A549 (cell line): ENCODE measurements around the gene GBE1. TPM values are rescaled to one million over a fixed set of nuclear protein-coding genes. Genes with fewer than 3 reads are reported as not detected.

Experiments
- ATAC-seq, 2 experiments: fragments of 200-7000 bp in 1 of 2; fragments of >200 bp in 1 of 2; cut with Nextera tagmentation in 1 of 2; cut with Tn5 transposase in 1 of 2; 3 replicates each; pipeline versions ENCODE4 v1.8.0 to v1.9.1; 2018 to 2020; ENCODE audit warnings: mild to moderate bottlenecking in 1 of 2, moderate library complexity in 1 of 2
- CTCF ChIA-PET: fragments of 300-600 bp; sonication (Branson Sonifier 250); formaldehyde crosslinking; extraction: SDS; loops from one replicate; lab custom pipeline; 2021; ENCODE audit warnings: antibody characterized with exemption, inconsistent platforms; lab: Yijun Ruan, JAX
- POLR2A ChIA-PET: fragments of 350-600 bp; formaldehyde crosslinking; extraction: SDS; loops from one replicate; lab custom pipeline; 2021; ENCODE audit warnings: antibody characterized with exemption, inconsistent platforms; lab: Yijun Ruan, JAX
- DNase-seq, 2 experiments: peaks; one replicate each; pipeline versions ENCODE4 v3.0.0 to v3.0.0-alpha.2; 2011 to 2016; ENCODE audit warnings: low read depth in 1 of 2, low spot score in 1 of 2
- FAIRE-seq: peaks from 2 replicates; lab custom pipeline; 2011; peaks lifted over from hg19 to GRCh38; lab: Jason Lieb, UNC
- H3K27ac ChIP-seq, 2 experiments: fragments of >200 bp; sonication (Bioruptor Twin); formaldehyde crosslinking; 3 replicates each; pipeline ENCODE4 v1.5.1; 2016 to 2017
- H3K4me1 ChIP-seq: fragments of >200 bp; sonication (Bioruptor Twin); formaldehyde crosslinking; 3 replicates; pipeline ENCODE4 v1.6.1; 2016
- H3K4me2 ChIP-seq: fragments of >200 bp; sonication (Bioruptor Twin); formaldehyde crosslinking; 3 replicates; pipeline ENCODE4 v1.6.1; 2016
- H3K4me3 ChIP-seq: fragments of >200 bp; sonication (Bioruptor Twin); formaldehyde crosslinking; 3 replicates; pipeline ENCODE4 v1.5.1; 2016
- H3K9me3 ChIP-seq: fragments of >200 bp; sonication (Bioruptor Twin); formaldehyde crosslinking; 3 replicates; pipeline ENCODE4 v1.6.1; 2016
- BCL3 ChIP-seq: fragments of >200 bp; sonication (Bioruptor Twin); formaldehyde crosslinking; IDR thresholded peaks from 3 replicates; pipeline ENCODE4 v1.6.1; 2016
- CEBPB ChIP-seq, 2 experiments: fragments of >200 bp in 1 of 2; sonication (Bioruptor Twin) in 1 of 2; formaldehyde crosslinking in 1 of 2; IDR thresholded peaks; 2 replicates each; pipeline ENCODE4 v1.6.1; 2012 to 2016
- CHD2 ChIP-seq: fragments of 150-350 bp; IDR thresholded peaks from 2 replicates; pipeline ENCODE4 v1.6.1; 2014; ENCODE audit warnings: low read length; ENCODE audit not compliant: partially characterized antibody
- ELK1 ChIP-seq: fragments of 150-350 bp; IDR thresholded peaks from 2 replicates; pipeline ENCODE4 v1.6.1; 2014; ENCODE audit warnings: low read depth, mild to moderate bottlenecking, low read length
- EP300 ChIP-seq, 2 experiments: fragments of >200 bp; sonication (Bioruptor Twin); formaldehyde crosslinking; IDR thresholded peaks; 2 replicates in 1 of 2; 3 replicates in 1 of 2; pipeline ENCODE4 v1.6.1; 2016 to 2017
- FOSB ChIP-seq: fragments of 250-450 bp; sonication (Bioruptor Pico); IDR thresholded peaks from 2 replicates; pipeline ENCODE4 v1.5.0; 2020; ENCODE audit warnings: mild to moderate bottlenecking, moderate library complexity
- FOSL2 ChIP-seq, 2 experiments: fragments of 450-650 bp in 1 of 2; fragments of >200 bp in 1 of 2; sonication (Bioruptor Twin) in 1 of 2; formaldehyde crosslinking; IDR thresholded peaks; 2 replicates each; pipeline versions ENCODE4 v1.5.0 to v1.6.1; 2016 to 2020; ENCODE audit warnings: mild to moderate bottlenecking in 1 of 2, moderate library complexity in 1 of 2
- GATA3 ChIP-seq: IDR thresholded peaks from 2 replicates; pipeline ENCODE4 v1.6.1; 2012; ENCODE audit warnings: borderline replicate concordance
- HDAC2 ChIP-seq: fragments of 200-600 bp; sonication (generic); IDR thresholded peaks from 2 replicates; pipeline ENCODE4 v1.6.1; 2016
- HOXA7 ChIP-seq: fragments of 250-450 bp; sonication (Bioruptor Pico); IDR thresholded peaks from 2 replicates; pipeline ENCODE4 v1.5.0; 2020; ENCODE audit warnings: mild to moderate bottlenecking, moderate library complexity
- HOXB5 ChIP-seq: fragments of 250-450 bp; sonication (Bioruptor Pico); IDR thresholded peaks from 2 replicates; pipeline ENCODE4 v1.5.0; 2020; ENCODE audit warnings: mild to moderate bottlenecking, moderate library complexity
- JUN ChIP-seq, 2 experiments: fragments of >200 bp; sonication (Bioruptor Twin); formaldehyde crosslinking; IDR thresholded peaks; 2 replicates in 1 of 2; 3 replicates in 1 of 2; pipeline ENCODE4 v1.6.1; 2016 to 2017
- MAZ ChIP-seq: fragments of 150-350 bp; IDR thresholded peaks from 2 replicates; pipeline ENCODE4 v1.6.1; 2014; ENCODE audit warnings: antibody characterized with exemption, low read depth, low read length, borderline replicate concordance
- MYC ChIP-seq: IDR thresholded peaks from 2 replicates; pipeline ENCODE4 v1.6.1; 2012; ENCODE audit warnings: mild to moderate bottlenecking, inconsistent platforms, low read length, improper control_type of control experiment, borderline replicate concordance
- NPAS2 ChIP-seq: fragments of 250-450 bp; sonication (Bioruptor Pico); IDR thresholded peaks from 2 replicates; pipeline ENCODE4 v1.8.0; 2022; ENCODE audit warnings: mild to moderate bottlenecking, moderate library complexity, borderline replicate concordance
- NR3C1 ChIP-seq: fragments of >200 bp; sonication (Bioruptor Twin); formaldehyde crosslinking; IDR thresholded peaks from 3 replicates; pipeline ENCODE4 v1.6.1; 2017
- POLR2A ChIP-seq: IDR thresholded peaks from 2 replicates; pipeline ENCODE4 v1.6.1; 2012; ENCODE audit warnings: mild to moderate bottlenecking, low read length
- RAD21 ChIP-seq, 2 experiments: fragments of >200 bp in 1 of 2; sonication (Bioruptor Twin) in 1 of 2; formaldehyde crosslinking in 1 of 2; IDR thresholded peaks in 1 of 2; conservative IDR thresholded peaks in 1 of 2; 2 replicates in 1 of 2; 3 replicates in 1 of 2; pipeline ENCODE4 v1.6.1; 2012 to 2018; ENCODE audit warnings: inconsistent platforms in 1 of 2
- RNF2 ChIP-seq: fragments of 200-600 bp; sonication (generic); IDR thresholded peaks from 2 replicates; pipeline ENCODE4 v1.6.1; 2016; ENCODE audit warnings: low read depth, mild to moderate bottlenecking, antibody characterized with exemption, moderate library complexity, borderline replicate concordance
- ZFP36 ChIP-seq: fragments of 450-650 bp; IDR thresholded peaks from 2 replicates; pipeline ENCODE4 v1.6.1; 2014; ENCODE audit warnings: borderline replicate concordance; ENCODE audit not compliant: partially characterized antibody
- ZSCAN20 ChIP-seq: fragments of 250-450 bp; sonication (Bioruptor Pico); IDR thresholded peaks from 2 replicates; pipeline ENCODE4 v1.8.0; 2022; ENCODE audit warnings: mild to moderate bottlenecking, moderate library complexity
- WGBS: methylation state at CpG from one replicate; pipeline ENCODE4 v1.1.6; 2017; ENCODE audit errors: missing lambda C conversion rate; 5-methylcytosine and 5-hydroxymethylcytosine counted together
- polyA plus RNA-seq, 4 experiments: library from polyadenylated mRNA; depleted of rRNA in 3 of 4; stranded (reverse); fragments of >200 nt; fragmentation: RNase III in 1 of 4; extraction: RNeasy Plus Mini Kit Qiagen cat#74134 plus additional on column Dnase treatment in 1 of 4; gene quantifications; 2 replicates in 3 of 4; 3 replicates in 1 of 4; pipeline ENCODE4 v1.2.3, GENCODE V29; 2011 to 2017

GBE1 gene
- polyA plus RNA-seq, 2 of the 4 experiments (the other 2 are of a cell fraction), result 39.5 to 55.0 TPM

- Histone ChIP-seq H3K4me1 (no peaks in the 10 kb centered on the region), H3K27ac (no peak overlapping the region), H3K4me3 (no peak overlapping the region), H3K9me3 (no peaks in the 10 kb centered on the region), H3K4me2 (no peak overlapping the region)
- TF ChIP-seq MAZ (no peak), CHD2 (no peak), GATA3 (no peak)
- ChIA-PET POLR2A (interaction anchor here (0.5 kb wide), 1 partner anchor 177 kb away, joined by 3 read pairs; no protein-coding TSS in a partner anchor), CTCF (no interaction called here)
- FAIRE-seq (no peak), DNase-seq (no peak), ATAC-seq (no peak)
- 85% methylated on average over 2 of the region's 2 CpGs for WGBS
These were observed 211.6 kb downstream of the GBE1 start for GRCh38 chr3:81549831-81550230.

GRCh38 chr3:81549388-81549787 lies 212.1 kb downstream of the GBE1 start:
- POLR2A ChIA-PET, result interaction anchor here (0.5 kb wide), 1 partner anchor 177 kb away, joined by 3 read pairs; no protein-coding TSS in a partner anchor
- H3K4me2 ChIP-seq, result no peak overlapping the region
- H3K27ac ChIP-seq, result no peak overlapping the region
- CTCF ChIA-PET, result no interaction called here
- TF ChIP-seq ELK1 (no peak), RAD21 (conservative IDR thresholded peaks at IDR 0.05 in 1 of 2, IDR thresholded peaks at IDR 0.05 in 1 of 2) (no peak), BCL3 (no peak), MYC (no peak), FOSB (CRISPR knock-in tag) (no peak), ZSCAN20 (CRISPR knock-in tag) (no peak), CEBPB (IDR thresholded peaks at IDR 0.05) (no peak), HOXB5 (CRISPR knock-in tag) (no peak), ZFP36 (no peak), JUN (IDR thresholded peaks at IDR 0.05) (no peak), FOSL2 (IDR thresholded peaks at IDR 0.05) (no peak), FOSL2 (CRISPR knock-in tag; IDR thresholded peaks at IDR 0.05) (no peak), NR3C1 (no peak), HDAC2 (no peak), RNF2 (no peak), CHD2 (no peak)
- no peak for ATAC-seq
- no peaks in the 10 kb centered on the region for H3K9me3 ChIP-seq
- H3K4me1 ChIP-seq, result no peaks in the 10 kb centered on the region
- no peak for DNase-seq
- H3K4me3 ChIP-seq, result no peak overlapping the region
- FAIRE-seq, result no peak
- WGBS, result 94% methylated on average over 1 of the region's 1 CpG

- FAIRE-seq (peak; percentile 28), DNase-seq (peak in 1 of 2 experiments; percentile 4), ATAC-seq (peak in 1 of 2 experiments; percentile 80; a peak in 2 of 6 replicates)
- POLR2A ChIA-PET, result no interaction called here
- Histone ChIP-seq H3K9me3 (no peaks in the 10 kb centered on the region), H3K4me2 (no peak overlapping the region), H3K27ac (no peak overlapping the region), H3K4me1 (no peaks in the 10 kb centered on the region), H3K4me3 (no peak overlapping the region)
- CTCF ChIA-PET, result no interaction called here
- TF ChIP-seq JUN (IDR thresholded peaks at IDR 0.05), result no peak
- no peak for TF ChIP-seq POLR2A
- 78% methylated on average over 2 of the region's 2 CpGs for WGBS
These were observed 215.9 kb downstream of the GBE1 start for GRCh38 chr3:81545572-81545971.

- FAIRE-seq, result peak; percentile 23
- WGBS, result 89% methylated on average over 4 of the region's 4 CpGs
- TF ChIP-seq HOXA7 (CRISPR knock-in tag) (no peak), NPAS2 (CRISPR knock-in tag) (no peak), ELK1 (no peak), MYC (no peak), EP300 (IDR thresholded peaks at IDR 0.05) (no peak), ZFP36 (no peak)
- Histone ChIP-seq H3K9me3 (no peaks in the 10 kb centered on the region), H3K27ac (no peak overlapping the region), H3K4me3 (no peak overlapping the region), H3K4me2 (no peak overlapping the region), H3K4me1 (no peaks in the 10 kb centered on the region)
- ChIA-PET CTCF (no interaction called here), POLR2A (no interaction called here)
- no peak for DNase-seq
- ATAC-seq, result no peak
These were observed 217.1 kb downstream of the GBE1 start for GRCh38 chr3:81544385-81544784.
